ENCODE results near the gene GRIA4. TPM values are rescaled to one million over a fixed set of nuclear protein-coding genes. Genes with fewer than 3 reads are reported as not detected.

The GRIA4 gene
- polyA plus RNA-seq, 3 donors: not detected

DNA sequence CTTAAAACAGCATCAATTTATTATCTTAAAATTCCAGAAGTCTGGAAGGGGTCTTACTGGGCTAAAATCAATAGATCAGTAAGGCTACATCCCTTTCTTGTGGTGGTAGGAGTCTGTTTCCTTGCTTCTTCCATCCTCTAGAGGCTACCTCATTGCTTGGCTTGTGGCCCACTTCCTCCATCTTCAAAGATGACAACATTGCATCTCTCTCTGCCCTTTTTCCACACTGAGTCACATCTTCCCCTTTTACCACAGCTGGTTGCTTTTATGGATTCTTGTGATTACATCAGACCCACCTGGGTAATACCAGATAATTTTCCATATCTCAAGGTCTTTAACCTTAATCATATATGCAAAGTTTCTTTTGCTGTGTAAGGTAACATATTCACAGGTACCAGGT lies 60.9 kb downstream of the GRIA4 start:
- H3K9ac ChIP-seq (ENCODE audit: insufficient read depth, low read length, poor library complexity, severe bottlenecking): no peak overlapping the region
- H3K4me3 ChIP-seq (replicated peaks in 1 of 3; ENCODE audit: low read depth in 2 of 3, low read length in 3 of 3): no peak overlapping the region
- DNase-seq: no peak
- H3K4me1 Mint-ChIP-seq: no peaks in the 10 kb centered on the region
- no peaks in the 10 kb centered on the region for H3K9me3 ChIP-seq (replicated peaks in 1 of 2; ENCODE audit: control insufficient read depth in 1 of 2, insufficient read depth in 1 of 2, low read length in 2 of 2)
- no peak overlapping the region for H3K27ac Mint-ChIP-seq
- H4K20me1 ChIP-seq (ENCODE audit: insufficient read depth, low read length): no peaks in the 10 kb centered on the region
- no peaks in the 10 kb centered on the region for H3K4me1 ChIP-seq (ENCODE audit: control insufficient read depth in 1 of 2, insufficient read depth in 2 of 2, low read length in 2 of 2)
- TF ChIP-seq, protein P1, sequence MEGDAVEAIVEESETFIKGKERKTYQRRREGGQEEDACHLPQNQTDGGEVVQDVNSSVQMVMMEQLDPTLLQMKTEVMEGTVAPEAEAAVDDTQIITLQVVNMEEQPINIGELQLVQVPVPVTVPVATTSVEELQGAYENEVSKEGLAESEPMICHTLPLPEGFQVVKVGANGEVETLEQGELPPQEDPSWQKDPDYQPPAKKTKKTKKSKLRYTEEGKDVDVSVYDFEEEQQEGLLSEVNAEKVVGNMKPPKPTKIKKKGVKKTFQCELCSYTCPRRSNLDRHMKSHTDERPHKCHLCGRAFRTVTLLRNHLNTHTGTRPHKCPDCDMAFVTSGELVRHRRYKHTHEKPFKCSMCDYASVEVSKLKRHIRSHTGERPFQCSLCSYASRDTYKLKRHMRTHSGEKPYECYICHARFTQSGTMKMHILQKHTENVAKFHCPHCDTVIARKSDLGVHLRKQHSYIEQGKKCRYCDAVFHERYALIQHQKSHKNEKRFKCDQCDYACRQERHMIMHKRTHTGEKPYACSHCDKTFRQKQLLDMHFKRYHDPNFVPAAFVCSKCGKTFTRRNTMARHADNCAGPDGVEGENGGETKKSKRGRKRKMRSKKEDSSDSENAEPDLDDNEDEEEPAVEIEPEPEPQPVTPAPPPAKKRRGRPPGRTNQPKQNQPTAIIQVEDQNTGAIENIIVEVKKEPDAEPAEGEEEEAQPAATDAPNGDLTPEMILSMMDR (IDR thresholded peaks at IDR 0.05): no peak
- H3K27me3 ChIP-seq (ENCODE audit: control insufficient read depth in 2 of 2, insufficient read depth in 2 of 2, low read length in 2 of 2): no peaks in the 10 kb centered on the region
- H3K27ac ChIP-seq (ENCODE audit: low read depth in 1 of 2, low read length in 2 of 2): no peak overlapping the region
- peaks cover 0 to 1% (median 0%) of the 10 kb centered on the region in 3 donors for H3K27me3 Mint-ChIP-seq (ENCODE audit: low read depth in 3 of 3)
- H3K79me2 ChIP-seq (ENCODE audit: insufficient read depth, low read length): no peaks in the 10 kb centered on the region
- H3K4me2 ChIP-seq (replicated peaks; ENCODE audit: extremely low read depth, low read length, poor library complexity, severe bottlenecking): no peak overlapping the region
- H3K9me3 Mint-ChIP-seq: peaks cover 0 to 2% (median 0%) of the 10 kb centered on the region in 7 donors
- H3K36me3 Mint-ChIP-seq: no peaks in the 10 kb centered on the region
- no peaks in the 10 kb centered on the region for H3K36me3 ChIP-seq (replicated peaks in 1 of 2; ENCODE audit: control insufficient read depth in 1 of 2, insufficient read depth in 2 of 2, low read length in 2 of 2)
- intact Hi-C loops (cut with micrococcal nuclease): no loop called here
- no peak overlapping the region for H3K4me3 Mint-ChIP-seq
- no peak overlapping the region for H2AFZ ChIP-seq (ENCODE audit: insufficient read depth, low read depth, low read length, poor library complexity, severe bottlenecking)

DNA sequence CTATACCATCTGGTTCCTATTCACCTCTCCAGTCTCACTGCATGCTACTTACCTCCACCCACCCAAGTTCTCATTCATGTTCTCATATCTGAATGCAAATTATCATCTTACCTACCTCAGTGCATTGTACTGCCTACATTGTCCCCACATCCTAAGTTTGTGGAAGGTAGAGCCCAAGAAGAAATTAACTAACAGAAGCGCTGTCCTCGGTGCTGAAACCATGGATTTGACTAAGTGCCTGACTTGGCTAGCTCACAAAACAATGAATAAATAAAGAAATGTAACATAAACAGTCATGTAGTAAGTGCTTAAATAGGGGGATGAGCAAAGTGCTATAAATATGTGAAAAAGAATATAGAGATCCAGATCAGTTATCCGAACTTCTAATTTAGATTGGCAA lies 63.2 kb downstream of the GRIA4 start:
- H3K4me3 ChIP-seq (replicated peaks in 1 of 3; ENCODE audit: low read depth in 2 of 3, low read length in 3 of 3): no peak overlapping the region
- Mint-ChIP-seq H3K4me3 (no peak overlapping the region), H3K27ac (no peak overlapping the region), H3K36me3 (no peaks in the 10 kb centered on the region), H3K9me3 (peaks cover 0 to 2% (median 0%) of the 10 kb centered on the region in 7 donors), H3K27me3 (ENCODE audit: low read depth in 3 of 3) (peaks cover 0 to 1% (median 0%) of the 10 kb centered on the region in 3 donors), H3K4me1 (no peaks in the 10 kb centered on the region)
- H2AFZ ChIP-seq (ENCODE audit: insufficient read depth, low read depth, low read length, poor library complexity, severe bottlenecking): no peak overlapping the region
- no peak overlapping the region for H3K27ac ChIP-seq (ENCODE audit: low read depth in 1 of 2, low read length in 2 of 2)
- TF ChIP-seq, protein P1 (IDR thresholded peaks at IDR 0.05): no peak
- no peaks in the 10 kb centered on the region for H3K9me3 ChIP-seq (replicated peaks in 1 of 2; ENCODE audit: control insufficient read depth in 1 of 2, insufficient read depth in 1 of 2, low read length in 2 of 2)
- H3K9ac ChIP-seq (ENCODE audit: insufficient read depth, low read length, poor library complexity, severe bottlenecking): no peak overlapping the region
- H3K4me2 ChIP-seq (replicated peaks; ENCODE audit: extremely low read depth, low read length, poor library complexity, severe bottlenecking): no peak overlapping the region
- H3K4me1 ChIP-seq (ENCODE audit: control insufficient read depth in 1 of 2, insufficient read depth in 2 of 2, low read length in 2 of 2): no peaks in the 10 kb centered on the region
- no peaks in the 10 kb centered on the region for H3K79me2 ChIP-seq (ENCODE audit: insufficient read depth, low read length)
- DNase-seq: no peak
- no CpG with 5 or more reads among the region's 3 CpGs for WGBS (ENCODE audit: insufficient coverage)
- H3K36me3 ChIP-seq (replicated peaks in 1 of 2; ENCODE audit: control insufficient read depth in 1 of 2, insufficient read depth in 2 of 2, low read length in 2 of 2): no peaks in the 10 kb centered on the region
- H4K20me1 ChIP-seq (ENCODE audit: insufficient read depth, low read length): no peaks in the 10 kb centered on the region
- intact Hi-C loops (cut with micrococcal nuclease): no loop called here
- H3K27me3 ChIP-seq (ENCODE audit: control insufficient read depth in 2 of 2, insufficient read depth in 2 of 2, low read length in 2 of 2): no peaks in the 10 kb centered on the region
